Neural progenitor cell (in vitro differentiated cells): ENCODE results near the gene KCNH5. TPM values are rescaled to one million over a fixed set of nuclear protein-coding genes. Genes with fewer than 3 reads are reported as not detected.

Source experiments
- DNase-seq: peaks from one replicate; pipeline ENCODE4 v3.0.0-alpha.2; 2016; ENCODE audit warnings: low spot score
- H2AFZ ChIP-seq: fragments of 200-600 bp; sonication (generic); replicated peaks from 2 replicates; pipeline ENCODE4 v1.6.1; 2016; ENCODE audit warnings: antibody characterized with exemption
- H3F3A ChIP-seq: fragments of 200-600 bp; sonication (generic); 2 replicates; pipeline ENCODE4 v1.6.1; 2016; ENCODE audit warnings: antibody characterized with exemption, low read depth
- H3K27ac ChIP-seq: fragments of 200-600 bp; sonication (generic); 2 replicates; pipeline ENCODE4 v1.5.1; 2016; ENCODE audit warnings: mild to moderate bottlenecking
- H3K27me3 ChIP-seq: fragments of 200-600 bp; sonication (generic); 2 replicates; pipeline ENCODE4 v1.6.1; 2016; ENCODE audit warnings: mild to moderate bottlenecking, moderate library complexity
- H3K36me3 ChIP-seq: fragments of 200-600 bp; sonication (generic); 2 replicates; pipeline ENCODE4 v1.5.1; 2016
- H3K4me1 ChIP-seq: fragments of 200-600 bp; sonication (generic); 2 replicates; pipeline ENCODE4 v1.6.1; 2016; ENCODE audit warnings: mixed run types
- H3K4me2 ChIP-seq: fragments of 200-600 bp; sonication (generic); 2 replicates; pipeline ENCODE4 v1.6.1; 2016
- H3K4me3 ChIP-seq: fragments of 200-600 bp; sonication (generic); 2 replicates; pipeline ENCODE4 v1.5.1; 2016
- H3K79me2 ChIP-seq: fragments of 200-600 bp; sonication (generic); 2 replicates; pipeline ENCODE4 v1.6.1; 2016; ENCODE audit warnings: low read depth
- H3K9ac ChIP-seq: fragments of 200-600 bp; sonication (generic); 2 replicates; pipeline ENCODE4 v1.6.1; 2016
- H3K9me3 ChIP-seq: fragments of 200-600 bp; sonication (generic); 2 replicates; pipeline ENCODE4 v1.5.1; 2016; ENCODE audit warnings: low read depth
- H4K20me1 ChIP-seq: fragments of 200-600 bp; sonication (generic); 2 replicates; pipeline ENCODE4 v1.6.1; 2016; ENCODE audit warnings: low read depth
- H3K27ac Mint-ChIP-seq: 3 replicates; pipeline ENCODE4 v1.8.0; 2021; ENCODE audit warnings: mixed read lengths
- H3K27me3 Mint-ChIP-seq: 2 replicates; pipeline ENCODE4 v1.8.0; 2022; ENCODE audit warnings: low read depth, mild to moderate bottlenecking, inconsistent platforms, moderate library complexity, mixed read lengths; ENCODE audit not compliant: insufficient read depth
- H3K36me3 Mint-ChIP-seq: 3 replicates; pipeline ENCODE4 v1.8.0; 2021; ENCODE audit warnings: mixed read lengths
- H3K4me1 Mint-ChIP-seq: 3 replicates; pipeline ENCODE4 v1.8.0; 2021; ENCODE audit warnings: mixed read lengths
- H3K4me3 Mint-ChIP-seq: 3 replicates; pipeline ENCODE4 v1.8.0; 2021; ENCODE audit warnings: mild to moderate bottlenecking, moderate library complexity, mixed read lengths
- H3K9me3 Mint-ChIP-seq: 3 replicates; pipeline ENCODE4 v1.8.0; 2020; ENCODE audit warnings: mixed read lengths
- CTCF ChIP-seq: fragments of 200-600 bp; sonication (generic); IDR thresholded peaks from 2 replicates; pipeline ENCODE4 v1.5.1; 2017; ENCODE audit warnings: antibody characterized with exemption, mild to moderate bottlenecking
- EZH2 ChIP-seq: fragments of 200-600 bp; sonication (generic); IDR thresholded peaks from 2 replicates; pipeline ENCODE4 v1.6.1; 2017; ENCODE audit warnings: antibody characterized with exemption, mild to moderate bottlenecking, moderate library complexity
- EZH2phosphoT487 ChIP-seq: fragments of 200-600 bp; sonication (generic); IDR thresholded peaks from 2 replicates; pipeline ENCODE4 v1.6.1; 2017; ENCODE audit warnings: antibody characterized with exemption
- total RNA-seq: library from RNA; depleted of rRNA; stranded (reverse); fragments of >200 nt; gene quantifications from 2 replicates; pipeline ENCODE4 v1.2.3, GENCODE V29; 2015; ENCODE audit warnings: low replicate concordance

KCNH5 gene
- total RNA-seq, 1 donor from 2014 or later: 4.6 TPM

DNA sequence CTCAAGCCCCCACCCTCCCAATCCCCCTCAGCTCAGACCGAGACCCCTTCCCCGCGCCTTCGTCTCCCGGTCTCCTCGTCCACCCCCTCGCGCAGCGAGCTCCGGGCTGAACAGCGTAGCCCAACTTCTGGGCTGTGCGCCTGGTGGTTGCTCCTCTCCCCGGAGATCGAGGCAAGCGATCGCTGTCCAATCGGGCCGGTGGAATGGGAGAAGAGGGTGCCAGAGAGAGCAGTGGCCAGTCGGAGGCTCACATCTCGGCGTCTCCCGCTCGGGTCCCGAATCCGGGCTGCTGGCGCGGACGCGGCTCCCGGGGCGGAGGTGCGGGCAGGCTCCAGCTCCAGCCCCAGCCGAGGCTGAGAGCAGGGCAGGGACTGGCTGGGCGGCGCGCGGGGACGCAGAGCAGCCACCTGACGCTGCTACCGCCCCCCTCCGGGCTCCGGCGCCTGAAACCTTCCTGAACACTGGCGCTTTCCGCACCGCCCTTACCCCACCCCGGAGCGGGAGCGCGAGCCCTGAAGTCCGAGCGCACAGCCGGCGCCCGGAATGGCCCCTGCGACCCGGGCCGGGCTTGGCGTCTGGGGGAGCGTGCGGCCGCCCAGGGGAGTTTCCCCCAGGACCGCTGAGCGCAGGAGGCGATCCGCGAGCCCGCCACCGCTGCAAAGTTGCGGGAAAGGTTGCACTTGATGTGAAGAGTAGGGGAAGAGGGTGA is 508 bp upstream of the KCNH5 start:
- peaks cover 23% of the 10 kb centered on the region for H3K27me3 Mint-ChIP-seq
- H3K9me3 ChIP-seq: no peaks in the 10 kb centered on the region
- H3K4me1 Mint-ChIP-seq: peaks cover 18% of the 10 kb centered on the region
- H3K4me1 ChIP-seq: peaks cover 35% of the 10 kb centered on the region
- peak overlapping the region; percentile 84 for H2AFZ ChIP-seq
- H3K4me3 ChIP-seq: peak overlapping the region; percentile 64
- peak overlapping the region; percentile 92 for H3K4me3 Mint-ChIP-seq
- H3K27ac Mint-ChIP-seq: no peak overlapping the region
- H3K27ac ChIP-seq: no peak overlapping the region
- H3K4me2 ChIP-seq: peak overlapping the region; percentile 79
- peaks cover 79% of the 10 kb centered on the region for H3K27me3 ChIP-seq
- peak; percentile 96 for DNase-seq
- H3K36me3 Mint-ChIP-seq: no peaks in the 10 kb centered on the region
- no peaks in the 10 kb centered on the region for H3K9me3 Mint-ChIP-seq
- H3K9ac ChIP-seq: no peak overlapping the region
- H3K36me3 ChIP-seq: no peaks in the 10 kb centered on the region
- H3K79me2 ChIP-seq: no peaks in the 10 kb centered on the region
- H4K20me1 ChIP-seq: no peaks in the 10 kb centered on the region
- peaks cover 32% of the 10 kb centered on the region for H3F3A ChIP-seq
- TF ChIP-seq CTCF (peak; percentile 46), EZH2phosphoT487 (no peak), EZH2 (peak; percentile 57)

DNA sequence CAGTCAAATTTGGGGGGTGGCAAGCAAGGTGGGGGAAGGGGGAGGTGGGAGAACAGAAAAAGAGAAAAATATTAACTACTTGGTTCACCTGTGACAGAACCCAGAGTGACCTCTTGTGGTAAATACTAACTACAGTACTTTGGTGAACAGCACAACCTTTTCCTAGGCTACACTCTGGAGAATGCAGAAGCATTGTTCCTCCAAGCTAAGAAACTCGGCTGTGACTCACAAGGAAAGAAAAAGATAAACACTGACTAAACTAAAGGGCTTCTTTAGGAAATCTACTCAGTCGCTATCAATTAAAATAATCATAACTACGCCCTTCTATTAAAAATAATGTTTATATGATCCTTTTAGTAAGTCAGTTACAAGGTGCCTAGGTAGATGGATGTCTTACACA is 5.4 kb downstream of the KCNH5 start:
- Histone ChIP-seq H3K36me3 (no peaks in the 10 kb centered on the region), H3F3A (peaks cover 8% of the 10 kb centered on the region), H3K4me1 (peaks cover 24% of the 10 kb centered on the region), H2AFZ (no peak overlapping the region), H3K4me2 (no peak overlapping the region), H3K4me3 (no peak overlapping the region), H4K20me1 (no peaks in the 10 kb centered on the region), H3K27me3 (peaks cover 28% of the 10 kb centered on the region), H3K9me3 (no peaks in the 10 kb centered on the region), H3K27ac (no peak overlapping the region), H3K9ac (no peak overlapping the region), H3K79me2 (no peaks in the 10 kb centered on the region)
- H3K4me3 Mint-ChIP-seq: no peak overlapping the region
- DNase-seq: peak; percentile 85
- H3K9me3 Mint-ChIP-seq: no peaks in the 10 kb centered on the region
- H3K27me3 Mint-ChIP-seq: peaks cover 4% of the 10 kb centered on the region
- no peak overlapping the region for H3K27ac Mint-ChIP-seq
- H3K36me3 Mint-ChIP-seq: no peaks in the 10 kb centered on the region
- peaks cover 9% of the 10 kb centered on the region for H3K4me1 Mint-ChIP-seq
- TF ChIP-seq CTCF (peak; percentile 85), EZH2phosphoT487 (no peak), EZH2 (no peak)

GRCh38 chr14:63032641-63033040 is 12.6 kb downstream of the KCNH5 start:
- no peak for TF ChIP-seq EZH2
- no peak for TF ChIP-seq CTCF
- TF ChIP-seq EZH2phosphoT487: no peak
- no peak overlapping the region for H3K4me2 ChIP-seq
- no peaks in the 10 kb centered on the region for H4K20me1 ChIP-seq
- Mint-ChIP-seq H3K27ac (no peak overlapping the region), H3K9me3 (no peaks in the 10 kb centered on the region), H3K4me3 (no peak overlapping the region), H3K36me3 (no peaks in the 10 kb centered on the region), H3K27me3 (peaks cover 7% of the 10 kb centered on the region), H3K4me1 (no peaks in the 10 kb centered on the region)
- H3F3A ChIP-seq: peaks cover 6% of the 10 kb centered on the region
- H3K9me3 ChIP-seq: no peaks in the 10 kb centered on the region
- H3K79me2 ChIP-seq: no peaks in the 10 kb centered on the region
- no peaks in the 10 kb centered on the region for H3K27me3 ChIP-seq
- no peak overlapping the region for H3K4me3 ChIP-seq
- no peak for DNase-seq
- peaks cover 19% of the 10 kb centered on the region for H3K4me1 ChIP-seq
- no peak overlapping the region for H2AFZ ChIP-seq
- H3K36me3 ChIP-seq: no peaks in the 10 kb centered on the region
- no peak overlapping the region for H3K9ac ChIP-seq
- no peak overlapping the region for H3K27ac ChIP-seq
